ENCODE data around the gene SIX3. TPM values are rescaled to one million over a fixed set of nuclear protein-coding genes. Genes with fewer than 3 reads are reported as not detected.

SIX3 gene
- total and polyA plus RNA-seq, 2 donors (not counting 1 experiment from before 2014, with no cell fraction given), result not detected

- intact Hi-C loops (cut with micrococcal nuclease), result no loop called here
- Histone ChIP-seq H3K4me1 (ENCODE audit: control insufficient read depth in 2 of 2, insufficient read depth in 2 of 2, low read length in 2 of 2) (peaks cover 71 to 93% of the 10 kb centered on the region in 2 donors), H2AFZ (ENCODE audit: insufficient read depth, low read depth, low read length, poor library complexity, severe bottlenecking) (peak overlapping the region; percentile 33), H3K36me3 (replicated peaks in 1 of 2; ENCODE audit: control extremely low read depth in 1 of 2, control insufficient read depth in 1 of 2, extremely low read depth in 1 of 2, insufficient read depth in 2 of 2, low read length in 1 of 2) (no peaks in the 10 kb centered on the region), H3K79me2 (ENCODE audit: control insufficient read depth, insufficient read depth, low read length) (no peaks in the 10 kb centered on the region), H3K9me3 (ENCODE audit: control extremely low read depth in 1 of 3, control insufficient read depth in 2 of 3, insufficient read depth in 1 of 3, low read length in 2 of 3) (peaks cover 0 to 79% (median 0%) of the 10 kb centered on the region in 3 donors), H3K4me3 (ENCODE audit: control extremely low read depth in 1 of 5, extremely low read depth in 1 of 5, insufficient read depth in 1 of 5, low read depth in 2 of 5, low read length in 4 of 5) (no peak overlapping the region), H4K20me1 (ENCODE audit: control insufficient read depth, insufficient read depth, low read length, poor library complexity, severe bottlenecking) (no peaks in the 10 kb centered on the region), H3K9ac (ENCODE audit: low read length) (peak overlapping the region; percentile 29), H3K4me2 (replicated peaks; ENCODE audit: low read depth, low read length, poor library complexity, severe bottlenecking) (peak overlapping the region; percentile 68), H3K27ac (ENCODE audit: low read length in 2 of 2) (no peak overlapping the region), H3K27me3 (replicated peaks in 1 of 4; ENCODE audit: control extremely low read depth in 1 of 4, control insufficient read depth in 3 of 4, insufficient read depth in 4 of 4, low read length in 3 of 4) (peaks cover 0 to 96% (median 81%) of the 10 kb centered on the region in 4 experiments)
- 7% methylated on average over 58 of the region's 60 CpGs for WGBS (ENCODE audit: insufficient coverage)
- H3K27me3 Mint-ChIP-seq, result peaks cover 60% of the 10 kb centered on the region
- CTCF ChIA-PET, result interaction anchor here (0.9 kb wide), 1 partner anchor 455 kb away, joined by 3 read pairs; no protein-coding TSS in a partner anchor
- no peak overlapping the region for H3K27ac Mint-ChIP-seq
- H3K9me3 Mint-ChIP-seq (ENCODE audit: insufficient read depth), result no peaks in the 10 kb centered on the region
- POLR2A ChIA-PET, result no interaction called here
- peaks cover 49% of the 10 kb centered on the region for H3K4me1 Mint-ChIP-seq
- TF ChIP-seq CTCF (IDR thresholded peaks at IDR 0.05) (no peak), EZH2 (IDR thresholded peaks at IDR 0.05; ENCODE audit: borderline replicate concordance, insufficient read depth, low read depth, low read length, poor library complexity, severe bottlenecking) (no peak)
- peak overlapping the region; percentile 29 for H3K4me3 Mint-ChIP-seq
- DNase-seq, result peak; percentile 27
- no peak for ATAC-seq (ENCODE audit: low read depth)
Observed at GRCh38 chr2:44934038-44934982, 7.2 kb upstream of the SIX3 start.

All from B cell (primary cell).